Measurements from ENCODE around the gene GFOD1. TPM values are rescaled to one million over a fixed set of nuclear protein-coding genes. Genes with fewer than 3 reads are reported as not detected.

GFOD1 gene
- polyA plus RNA-seq, 1 donor from 2014 or later, result 7.0 TPM

GRCh38 chr6:13446381-13446780, 41.0 kb downstream of the GFOD1 start:
- Histone ChIP-seq H3F3A (ENCODE audit: insufficient read depth, low read length, poor library complexity, severe bottlenecking) (no peaks in the 10 kb centered on the region), H3K4me2 (ENCODE audit: low read length) (no peak overlapping the region), H4K20me1 (ENCODE audit: insufficient read depth) (no peaks in the 10 kb centered on the region), H3K27ac (ENCODE audit: low read length) (no peak overlapping the region), H3K9ac (ENCODE audit: low read length) (no peak overlapping the region), H3K27me3 (ENCODE audit: insufficient read depth, low read depth, low read length) (no peaks in the 10 kb centered on the region), H2AFZ (ENCODE audit: low read depth, low read length) (no peak overlapping the region), H3K79me2 (replicated peaks; ENCODE audit: insufficient read depth, low read length) (no peaks in the 10 kb centered on the region), H3K36me3 (ENCODE audit: insufficient read depth, low read length) (no peaks in the 10 kb centered on the region), H3K9me3 (ENCODE audit: low read length) (no peaks in the 10 kb centered on the region), H3K9me2 (ENCODE audit: insufficient read depth, low read length) (no peaks in the 10 kb centered on the region), H3K4me3 (ENCODE audit: low read length) (no peak overlapping the region)
- TF ChIP-seq TAF1 (IDR thresholded peaks at IDR 0.05; ENCODE audit: low read depth) (no peak), SMC3 (conservative IDR thresholded peaks at IDR 0.05; ENCODE audit: poor library complexity) (no peak), MXI1 (conservative IDR thresholded peaks at IDR 0.05; ENCODE audit: poor library complexity, severe bottlenecking) (no peak), RAD21 (conservative IDR thresholded peaks at IDR 0.05) (no peak), POLR2AphosphoS5 (IDR thresholded peaks at IDR 0.05) (no peak), EP300 (conservative IDR thresholded peaks at IDR 0.05; ENCODE audit: poor library complexity, severe bottlenecking) (no peak), EZH2 (IDR thresholded peaks at IDR 0.05; ENCODE audit: borderline replicate concordance, insufficient read depth, low read length, poor library complexity, severe bottlenecking) (no peak)
- TF ChIP-seq, protein P1, sequence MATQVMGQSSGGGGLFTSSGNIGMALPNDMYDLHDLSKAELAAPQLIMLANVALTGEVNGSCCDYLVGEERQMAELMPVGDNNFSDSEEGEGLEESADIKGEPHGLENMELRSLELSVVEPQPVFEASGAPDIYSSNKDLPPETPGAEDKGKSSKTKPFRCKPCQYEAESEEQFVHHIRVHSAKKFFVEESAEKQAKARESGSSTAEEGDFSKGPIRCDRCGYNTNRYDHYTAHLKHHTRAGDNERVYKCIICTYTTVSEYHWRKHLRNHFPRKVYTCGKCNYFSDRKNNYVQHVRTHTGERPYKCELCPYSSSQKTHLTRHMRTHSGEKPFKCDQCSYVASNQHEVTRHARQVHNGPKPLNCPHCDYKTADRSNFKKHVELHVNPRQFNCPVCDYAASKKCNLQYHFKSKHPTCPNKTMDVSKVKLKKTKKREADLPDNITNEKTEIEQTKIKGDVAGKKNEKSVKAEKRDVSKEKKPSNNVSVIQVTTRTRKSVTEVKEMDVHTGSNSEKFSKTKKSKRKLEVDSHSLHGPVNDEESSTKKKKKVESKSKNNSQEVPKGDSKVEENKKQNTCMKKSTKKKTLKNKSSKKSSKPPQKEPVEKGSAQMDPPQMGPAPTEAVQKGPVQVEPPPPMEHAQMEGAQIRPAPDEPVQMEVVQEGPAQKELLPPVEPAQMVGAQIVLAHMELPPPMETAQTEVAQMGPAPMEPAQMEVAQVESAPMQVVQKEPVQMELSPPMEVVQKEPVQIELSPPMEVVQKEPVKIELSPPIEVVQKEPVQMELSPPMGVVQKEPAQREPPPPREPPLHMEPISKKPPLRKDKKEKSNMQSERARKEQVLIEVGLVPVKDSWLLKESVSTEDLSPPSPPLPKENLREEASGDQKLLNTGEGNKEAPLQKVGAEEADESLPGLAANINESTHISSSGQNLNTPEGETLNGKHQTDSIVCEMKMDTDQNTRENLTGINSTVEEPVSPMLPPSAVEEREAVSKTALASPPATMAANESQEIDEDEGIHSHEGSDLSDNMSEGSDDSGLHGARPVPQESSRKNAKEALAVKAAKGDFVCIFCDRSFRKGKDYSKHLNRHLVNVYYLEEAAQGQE (IDR thresholded peaks at IDR 0.05; ENCODE audit: borderline replicate concordance), result no peak
- TF ChIP-seq, protein P2, sequence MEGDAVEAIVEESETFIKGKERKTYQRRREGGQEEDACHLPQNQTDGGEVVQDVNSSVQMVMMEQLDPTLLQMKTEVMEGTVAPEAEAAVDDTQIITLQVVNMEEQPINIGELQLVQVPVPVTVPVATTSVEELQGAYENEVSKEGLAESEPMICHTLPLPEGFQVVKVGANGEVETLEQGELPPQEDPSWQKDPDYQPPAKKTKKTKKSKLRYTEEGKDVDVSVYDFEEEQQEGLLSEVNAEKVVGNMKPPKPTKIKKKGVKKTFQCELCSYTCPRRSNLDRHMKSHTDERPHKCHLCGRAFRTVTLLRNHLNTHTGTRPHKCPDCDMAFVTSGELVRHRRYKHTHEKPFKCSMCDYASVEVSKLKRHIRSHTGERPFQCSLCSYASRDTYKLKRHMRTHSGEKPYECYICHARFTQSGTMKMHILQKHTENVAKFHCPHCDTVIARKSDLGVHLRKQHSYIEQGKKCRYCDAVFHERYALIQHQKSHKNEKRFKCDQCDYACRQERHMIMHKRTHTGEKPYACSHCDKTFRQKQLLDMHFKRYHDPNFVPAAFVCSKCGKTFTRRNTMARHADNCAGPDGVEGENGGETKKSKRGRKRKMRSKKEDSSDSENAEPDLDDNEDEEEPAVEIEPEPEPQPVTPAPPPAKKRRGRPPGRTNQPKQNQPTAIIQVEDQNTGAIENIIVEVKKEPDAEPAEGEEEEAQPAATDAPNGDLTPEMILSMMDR (IDR thresholded peaks at IDR 0.05; ENCODE audit: poor library complexity, severe bottlenecking), result no peak

GRCh38 chr6:13445744-13446115, 41.7 kb downstream of the GFOD1 start:
- TF ChIP-seq, protein P2 (IDR thresholded peaks at IDR 0.05; ENCODE audit: poor library complexity, severe bottlenecking), result no peak
- TF ChIP-seq RAD21 (conservative IDR thresholded peaks at IDR 0.05) (no peak), EZH2 (IDR thresholded peaks at IDR 0.05; ENCODE audit: borderline replicate concordance, insufficient read depth, low read length, poor library complexity, severe bottlenecking) (no peak), SMC3 (conservative IDR thresholded peaks at IDR 0.05; ENCODE audit: poor library complexity) (no peak), TAF1 (IDR thresholded peaks at IDR 0.05; ENCODE audit: low read depth) (no peak), MXI1 (conservative IDR thresholded peaks at IDR 0.05; ENCODE audit: poor library complexity, severe bottlenecking) (no peak), EP300 (conservative IDR thresholded peaks at IDR 0.05; ENCODE audit: poor library complexity, severe bottlenecking) (no peak), POLR2AphosphoS5 (IDR thresholded peaks at IDR 0.05) (no peak)
- TF ChIP-seq, protein P1 (IDR thresholded peaks at IDR 0.05; ENCODE audit: borderline replicate concordance), result no peak
- H4K20me1 ChIP-seq (ENCODE audit: insufficient read depth), result no peaks in the 10 kb centered on the region
- no peaks in the 10 kb centered on the region for H3K9me3 ChIP-seq (ENCODE audit: low read length)
- no peak overlapping the region for H3K27ac ChIP-seq (ENCODE audit: low read length)
- H3K4me2 ChIP-seq (ENCODE audit: low read length), result no peak overlapping the region
- no peak overlapping the region for H3K9ac ChIP-seq (ENCODE audit: low read length)
- no peaks in the 10 kb centered on the region for H3K27me3 ChIP-seq (ENCODE audit: insufficient read depth, low read depth, low read length)
- no peaks in the 10 kb centered on the region for H3K36me3 ChIP-seq (ENCODE audit: insufficient read depth, low read length)
- H2AFZ ChIP-seq (ENCODE audit: low read depth, low read length), result no peak overlapping the region
- H3K9me2 ChIP-seq (ENCODE audit: insufficient read depth, low read length), result no peaks in the 10 kb centered on the region
- no peaks in the 10 kb centered on the region for H3K79me2 ChIP-seq (replicated peaks; ENCODE audit: insufficient read depth, low read length)
- no peaks in the 10 kb centered on the region for H3F3A ChIP-seq (ENCODE audit: insufficient read depth, low read length, poor library complexity, severe bottlenecking)
- H3K4me3 ChIP-seq (ENCODE audit: low read length), result no peak overlapping the region
